AG08396 (cell line): ENCODE results near the gene LPCAT3.

Source experiments
- DNase-seq: peaks from one replicate; pipeline ENCODE4 v3.0.0; 2012; ENCODE audit warnings: low spot score, mixed read lengths

Gene LPCAT3

DNA sequence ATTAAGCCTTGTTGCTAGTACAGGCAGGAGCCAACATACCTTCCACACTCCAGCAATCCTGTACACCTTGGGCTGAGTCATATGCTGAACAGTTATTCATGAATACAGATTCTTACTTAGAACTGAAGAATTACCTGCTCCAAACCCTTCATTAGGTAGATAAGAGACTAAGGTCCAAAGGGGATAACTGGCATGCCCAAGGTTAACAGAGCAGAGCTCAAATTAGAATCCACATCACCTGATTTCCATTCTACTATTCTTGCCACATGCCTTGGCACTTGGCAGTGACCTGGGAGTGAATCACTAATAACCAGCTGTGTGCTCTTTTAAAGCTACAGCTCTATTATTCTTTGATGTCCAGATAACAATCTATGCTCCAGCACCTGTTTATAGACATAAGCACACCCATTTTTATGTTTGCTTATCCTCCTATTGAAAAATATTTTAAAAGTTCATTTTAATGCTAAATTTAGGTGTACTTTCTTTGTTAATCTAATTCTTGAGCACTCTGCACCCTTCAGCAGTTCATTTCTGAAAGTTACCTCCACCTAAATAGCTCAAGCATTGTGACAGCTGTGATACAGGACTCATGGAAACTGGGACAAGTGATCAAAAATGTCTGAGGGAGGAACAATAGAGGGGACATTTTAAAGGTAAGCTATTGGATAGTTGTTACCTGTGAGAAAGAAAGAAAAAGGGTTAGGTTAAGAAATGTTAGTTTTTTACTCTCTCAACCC lies 19.4 kb downstream of the LPCAT3 start:
- no peak for DNase-seq

DNA sequence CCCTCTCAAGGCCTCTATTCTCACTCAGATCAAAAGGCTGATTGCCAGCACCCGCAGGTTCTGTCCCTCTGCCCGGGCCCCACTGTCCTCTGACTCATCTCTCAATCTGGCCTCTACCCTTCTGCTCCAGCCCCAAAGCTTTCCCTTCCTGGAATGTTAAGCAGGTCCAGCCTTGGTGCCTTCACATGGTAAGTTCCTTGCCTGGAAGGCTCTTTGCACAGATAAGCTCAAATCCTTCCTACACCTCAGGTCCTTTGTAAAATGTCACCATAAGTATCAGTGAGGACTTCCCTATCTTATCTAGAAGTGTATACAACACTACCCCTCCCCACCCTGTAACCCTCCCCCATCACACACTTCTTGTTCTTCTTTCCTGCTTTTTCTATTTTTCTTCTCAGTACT lies 22.2 kb downstream of the LPCAT3 start:
- peak; percentile 48 for DNase-seq

DNA sequence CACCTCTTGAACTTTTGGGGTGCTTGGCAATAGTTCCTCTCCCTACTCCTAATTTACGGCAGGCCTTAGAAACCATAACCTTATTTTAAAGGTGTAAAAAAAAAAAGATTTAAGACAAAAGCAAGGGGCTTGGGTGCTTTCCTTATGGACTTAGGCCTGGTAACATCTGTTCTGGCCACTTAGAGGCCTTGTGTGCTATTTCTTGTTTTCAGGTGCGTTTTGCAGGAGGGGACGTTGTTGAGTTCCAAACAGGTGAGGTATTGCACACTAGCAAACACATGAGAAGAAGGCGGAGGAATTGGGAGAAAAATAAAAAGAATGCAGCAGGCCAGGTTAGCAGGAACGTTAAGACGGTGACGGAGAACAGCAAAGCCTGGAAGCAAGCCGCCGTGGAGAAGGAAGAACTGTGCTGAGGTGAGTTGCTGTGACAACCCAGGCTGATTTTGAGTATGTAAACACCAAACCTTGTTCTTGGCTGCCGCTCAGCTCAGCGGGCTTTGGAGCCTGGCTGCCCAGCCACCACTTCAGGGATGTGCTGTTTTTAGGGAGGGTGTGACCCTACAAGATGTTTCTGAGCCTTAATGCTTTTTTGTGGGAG lies 30.2 kb downstream of the LPCAT3 start:
- no peak for DNase-seq

DNA sequence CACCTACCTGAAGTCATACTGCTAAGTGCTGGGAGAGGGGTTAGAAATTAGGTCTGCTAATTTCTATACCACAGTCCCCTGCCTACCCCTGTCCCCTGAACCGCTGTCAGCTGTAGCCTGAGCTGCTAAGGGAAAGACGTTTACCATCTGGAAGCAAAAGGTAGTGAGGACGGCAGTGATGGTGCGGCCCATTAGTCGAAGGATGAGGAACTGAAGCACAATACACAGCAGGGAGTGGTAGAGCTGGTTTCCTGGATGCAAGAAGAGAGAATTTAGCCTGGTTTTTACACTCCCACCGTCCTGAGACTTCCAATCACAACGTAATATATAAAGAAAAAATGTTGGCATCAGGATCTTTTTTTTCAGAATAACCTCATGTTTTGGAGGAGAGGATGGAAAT lies 35.7 kb downstream of the LPCAT3 start:
- no peak for DNase-seq

DNA sequence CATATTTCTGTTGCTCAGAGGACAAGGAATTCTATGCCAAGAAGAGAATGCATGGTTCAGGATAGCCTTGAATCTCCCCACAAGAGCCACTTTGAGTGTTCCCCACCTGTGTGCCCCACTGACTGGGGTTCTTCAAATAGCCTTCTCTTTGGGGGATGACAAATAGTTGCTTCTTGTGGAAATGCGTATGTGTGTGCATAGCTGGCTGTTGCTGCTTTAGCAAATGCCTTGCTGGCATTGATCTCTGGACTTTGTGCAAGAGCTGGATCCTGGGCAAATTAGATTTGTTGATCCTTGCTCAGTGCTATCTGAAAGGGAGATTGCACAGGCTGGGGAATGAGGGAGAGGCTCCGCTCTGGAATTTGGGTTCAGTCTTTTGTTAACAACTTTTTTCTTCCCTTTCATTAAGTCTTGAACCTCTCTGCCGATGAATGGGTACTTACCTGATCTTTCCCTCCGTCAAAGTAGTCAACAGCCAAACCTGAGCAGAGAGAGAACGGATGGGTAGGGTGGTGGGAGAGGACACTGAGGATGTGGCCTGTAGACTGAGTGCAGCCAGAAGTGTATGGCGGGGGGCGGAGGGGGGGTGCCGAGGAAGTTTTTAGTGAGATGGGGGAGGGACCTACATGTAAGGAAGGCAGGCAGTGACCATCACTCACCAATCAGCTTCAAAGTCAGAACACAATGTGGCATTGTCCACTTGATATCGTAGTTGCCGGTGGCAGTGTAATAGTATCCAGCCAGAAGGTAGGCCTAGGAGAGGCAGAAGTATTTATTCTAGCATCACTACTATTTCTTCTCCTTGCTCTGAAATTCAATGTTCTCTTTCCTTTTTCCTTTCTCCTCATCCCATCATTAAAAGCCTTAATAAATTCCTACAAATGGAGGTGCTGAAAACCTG lies 36.9 kb downstream of the LPCAT3 start:
- DNase-seq = no peak

DNA sequence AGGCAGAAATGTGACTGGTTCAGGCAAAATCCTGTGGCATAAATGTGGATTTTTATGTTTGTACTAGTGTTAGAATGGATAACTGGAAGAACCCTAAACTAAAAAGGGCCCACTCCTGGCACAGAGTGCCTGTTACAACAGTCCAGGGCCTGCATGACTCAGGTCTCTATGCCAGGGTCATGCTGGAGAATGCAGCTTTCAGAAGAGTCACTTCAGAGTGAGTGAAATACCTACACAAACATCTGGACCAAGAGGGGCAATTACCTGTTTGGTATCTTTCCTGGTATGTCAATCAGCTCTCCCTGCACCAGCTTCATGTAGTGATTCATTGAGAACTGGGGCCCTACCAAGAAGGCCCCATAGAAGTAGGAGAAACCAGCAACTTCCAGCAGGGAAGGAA lies 37.5 kb downstream of the LPCAT3 start:
- DNase-seq = no peak

DNA sequence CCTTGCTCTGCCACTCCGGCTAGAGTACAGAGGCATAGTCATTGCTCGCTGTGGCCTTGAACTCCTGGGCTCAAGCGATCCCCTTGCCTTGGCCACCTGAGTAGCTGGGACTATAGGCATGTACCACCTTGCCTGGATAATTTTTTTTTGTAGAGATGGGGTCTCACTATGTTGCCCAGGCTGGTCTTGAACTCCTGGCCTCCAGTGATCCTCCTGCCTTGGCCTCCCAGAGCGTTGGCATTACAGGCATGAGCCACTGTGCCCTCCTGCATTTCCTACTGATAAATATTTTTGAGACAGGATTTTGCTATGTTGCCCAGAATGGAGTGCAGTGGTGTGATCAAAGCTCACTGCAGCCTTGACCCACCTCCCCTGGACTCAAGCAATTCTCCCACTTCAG lies 38.2 kb downstream of the LPCAT3 start:
- DNase-seq = no peak

DNA sequence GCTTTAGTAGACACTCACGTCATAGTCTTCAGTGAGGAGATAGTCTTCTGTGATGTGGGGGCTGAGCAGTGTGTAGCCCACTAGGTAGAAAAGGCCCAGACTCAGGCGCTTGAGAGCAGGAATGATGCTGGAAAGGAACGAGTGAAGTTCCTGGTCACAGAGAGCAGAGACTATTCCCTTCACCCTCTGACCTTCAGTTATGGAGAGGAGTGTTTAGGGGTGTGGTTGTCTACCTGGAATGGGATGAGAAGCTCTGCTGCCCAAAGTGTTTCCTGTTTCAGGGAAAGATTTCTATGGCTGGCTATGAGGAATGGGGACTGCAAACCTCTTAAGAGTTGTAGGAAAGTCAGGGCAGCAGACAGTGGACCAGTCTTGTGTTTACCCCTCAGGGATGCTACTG lies 38.8 kb downstream of the LPCAT3 start:
- DNase-seq = no peak

DNA sequence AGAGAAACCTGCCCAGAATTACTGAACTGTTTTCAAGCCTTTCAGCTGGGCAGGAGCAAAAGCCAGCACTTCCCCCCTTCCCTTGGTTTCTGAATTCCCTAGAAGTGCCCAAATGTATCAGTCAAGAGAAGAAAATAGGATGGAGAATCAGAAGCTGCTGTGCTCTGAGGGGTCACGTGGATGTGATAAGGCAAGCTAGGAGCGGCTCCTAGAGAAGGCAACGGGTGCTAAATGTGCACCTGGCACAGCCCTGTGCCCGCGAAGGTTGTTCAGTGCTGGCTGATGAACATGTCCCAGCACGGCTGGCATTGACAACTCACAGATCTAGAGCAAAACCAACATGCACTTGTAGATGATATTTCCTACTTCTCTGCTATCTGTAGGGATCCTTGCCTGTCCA lies 39.3 kb downstream of the LPCAT3 start:
- no peak for DNase-seq

DNA sequence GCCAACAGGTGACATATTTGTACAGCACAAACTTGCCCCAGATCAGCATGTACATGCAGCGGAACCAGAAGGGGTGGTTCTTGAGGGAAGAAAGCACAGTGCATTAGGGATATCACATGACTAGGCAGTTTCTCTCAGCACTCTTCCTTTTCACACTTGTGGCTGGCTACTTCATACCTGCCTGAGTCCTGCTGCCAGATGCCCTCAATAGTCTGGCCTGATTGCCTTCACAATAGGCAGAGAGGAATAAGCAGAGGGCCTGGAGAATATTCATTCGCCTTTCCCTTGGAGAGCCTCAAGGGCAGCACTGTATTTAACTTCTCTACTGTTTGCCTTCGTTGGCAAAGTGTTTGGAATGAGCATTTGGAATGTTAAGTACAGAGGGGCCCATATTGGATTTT lies 39.7 kb downstream of the LPCAT3 start:
- DNase-seq = no peak

DNA sequence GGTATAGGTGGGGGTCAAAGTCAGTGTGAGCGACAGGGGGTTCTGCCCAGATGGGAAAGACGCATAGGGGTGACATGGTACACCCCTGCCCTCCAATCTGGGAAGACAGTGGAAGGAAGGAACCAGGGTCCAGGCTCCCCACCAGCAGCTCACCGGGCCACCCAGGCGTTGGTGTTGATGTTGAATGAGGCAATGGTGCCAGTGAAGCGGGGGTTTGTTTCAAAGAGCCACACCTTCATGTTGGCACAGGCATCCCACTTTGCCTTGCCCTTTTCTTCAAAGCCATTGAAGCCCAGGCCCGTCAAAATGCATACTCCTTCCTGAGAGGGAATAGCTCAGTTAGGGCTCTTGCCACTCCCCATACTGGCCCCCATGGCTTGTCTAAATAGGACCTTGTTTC lies 40.1 kb downstream of the LPCAT3 start:
- DNase-seq = no peak

DNA sequence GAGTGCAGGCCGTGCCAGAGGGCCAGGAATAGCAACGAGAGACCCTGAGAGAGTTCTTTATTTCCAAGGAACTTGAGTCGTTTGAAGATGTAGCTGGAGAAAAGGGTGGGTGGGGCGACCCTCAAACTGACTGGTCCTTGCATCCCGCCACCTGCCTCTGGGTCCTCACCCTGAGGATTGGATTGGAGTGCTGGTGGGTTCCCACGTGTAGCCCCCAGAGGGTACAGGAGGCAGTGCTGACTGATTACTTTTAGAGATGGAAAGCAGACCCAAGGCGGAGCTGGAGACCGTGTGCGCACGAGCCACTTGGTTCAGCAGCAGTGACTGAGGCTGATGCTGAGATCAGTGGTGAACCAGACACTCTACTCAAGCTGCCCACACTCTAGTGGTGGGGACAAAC lies 40.6 kb downstream of the LPCAT3 start:
- no peak for DNase-seq

DNA sequence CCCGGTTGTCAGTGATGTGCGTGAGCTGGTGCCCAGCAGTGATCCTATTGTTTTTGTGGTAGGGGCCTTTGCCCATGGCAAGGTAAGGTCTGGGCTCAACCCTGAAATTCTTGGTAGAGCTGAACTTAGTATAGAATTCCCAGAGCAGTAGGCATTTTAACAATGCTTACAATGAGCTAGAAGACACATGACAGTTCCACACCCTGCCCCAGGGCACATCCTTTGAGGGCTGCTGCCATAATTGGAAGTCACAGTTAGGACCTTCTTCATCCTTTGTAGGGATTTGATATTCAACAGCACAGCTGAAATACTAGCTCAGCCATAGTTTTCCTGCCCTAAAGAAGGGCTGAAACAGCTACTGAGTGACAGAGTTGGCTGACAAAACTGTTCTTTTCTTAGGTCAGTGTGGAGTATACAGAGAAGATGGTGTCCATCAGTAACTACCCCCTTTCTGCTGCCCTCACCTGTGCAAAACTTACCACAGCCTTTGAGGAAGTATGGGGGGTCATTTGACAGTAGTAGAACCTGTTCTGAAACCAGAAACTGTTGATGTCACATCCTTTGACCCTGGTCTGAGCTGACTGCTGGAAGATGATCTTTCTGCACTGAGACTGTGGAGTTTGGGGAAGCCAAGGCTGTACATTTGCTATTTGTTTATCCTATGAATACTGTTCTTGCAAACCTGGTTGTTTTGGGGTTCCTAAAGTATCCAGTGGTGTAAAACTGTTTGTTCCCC lies 42.8 kb downstream of the LPCAT3 start:
- DNase-seq = no peak

DNA sequence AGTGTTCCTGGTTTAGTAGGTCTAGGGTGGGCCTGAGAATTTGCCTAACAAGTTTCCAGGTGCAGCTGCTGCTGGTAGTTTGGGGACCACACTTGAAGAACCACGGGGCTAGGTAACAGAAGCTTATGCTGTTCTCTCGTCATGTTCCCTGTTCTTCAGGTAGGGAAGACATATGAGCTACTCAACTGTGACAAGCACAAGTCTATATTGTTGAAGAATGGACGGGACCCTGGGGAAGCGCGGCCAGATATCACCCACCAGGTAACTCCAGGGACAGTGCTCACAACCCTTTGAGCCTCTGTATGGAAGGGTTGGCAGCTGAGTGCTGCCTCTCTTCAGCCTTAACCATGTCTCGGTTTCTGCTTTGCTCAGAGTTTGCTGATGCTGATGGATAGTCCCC lies 44.1 kb downstream of the LPCAT3 start:
- DNase-seq = no peak

DNA sequence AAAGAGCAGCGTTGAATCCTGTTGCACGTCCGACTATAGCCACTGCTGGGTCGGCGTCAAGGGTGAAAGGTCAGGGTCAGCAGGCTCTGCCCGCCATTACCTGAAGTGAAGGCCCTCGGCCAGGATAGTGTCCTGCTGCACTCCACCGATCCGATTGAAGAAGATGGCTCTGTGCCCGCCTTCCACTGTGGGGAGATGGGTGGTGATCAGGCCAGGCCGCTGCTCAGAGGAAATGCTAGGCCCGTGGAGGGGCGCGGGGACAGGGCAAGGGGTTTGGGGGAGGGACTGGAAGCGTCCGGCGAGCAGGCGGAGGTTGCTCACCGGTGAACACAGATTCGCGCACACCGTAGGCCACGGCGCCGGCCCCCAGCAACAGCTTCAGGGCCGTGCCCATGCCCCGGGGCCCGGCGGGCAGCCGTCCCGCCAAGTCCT lies 48.2 kb downstream of the LPCAT3 start:
- no peak for DNase-seq

DNA sequence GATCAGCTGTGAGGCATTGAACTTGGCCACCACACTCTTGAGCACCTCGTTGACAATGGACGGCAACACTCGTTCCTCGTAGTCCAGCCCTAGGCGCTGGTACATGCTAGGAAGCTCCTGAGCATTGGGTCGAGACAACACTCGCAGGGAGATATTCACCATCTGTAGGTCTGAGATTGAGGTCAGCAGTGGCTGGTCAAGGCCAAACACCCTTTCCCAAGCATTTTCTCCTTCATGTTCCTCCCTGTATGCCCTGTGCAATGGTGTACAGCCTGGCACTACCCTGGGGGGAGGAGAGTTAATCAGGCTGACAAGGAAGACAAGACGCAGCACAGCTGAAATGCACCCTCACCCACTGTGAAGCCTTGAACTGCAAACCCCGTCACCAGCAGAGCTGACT lies 49.9 kb downstream of the LPCAT3 start:
- no peak for DNase-seq

DNA sequence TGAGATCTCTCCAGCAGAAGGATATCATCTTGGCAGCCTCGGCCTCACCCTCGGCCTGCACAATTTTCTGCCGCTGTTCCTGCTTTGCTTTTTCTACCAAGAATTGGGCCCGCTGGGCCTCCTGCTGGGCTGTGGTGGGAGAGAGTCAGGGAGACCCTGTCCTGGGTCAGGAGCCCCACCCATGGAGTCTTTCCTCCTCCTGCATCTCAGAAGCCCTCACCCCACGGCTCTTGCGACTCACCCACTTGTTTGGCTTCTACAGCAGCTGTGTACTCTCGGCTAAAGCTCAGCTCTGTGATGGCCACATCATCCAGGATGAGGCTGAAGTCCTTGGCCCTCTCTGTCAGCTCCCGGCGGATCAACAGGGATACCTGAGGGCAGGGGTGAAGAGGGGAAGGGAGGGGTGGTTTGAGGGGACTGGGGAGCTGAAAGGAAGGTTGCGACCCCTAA lies 50.6 kb downstream of the LPCAT3 start:
- DNase-seq = no peak

DNA sequence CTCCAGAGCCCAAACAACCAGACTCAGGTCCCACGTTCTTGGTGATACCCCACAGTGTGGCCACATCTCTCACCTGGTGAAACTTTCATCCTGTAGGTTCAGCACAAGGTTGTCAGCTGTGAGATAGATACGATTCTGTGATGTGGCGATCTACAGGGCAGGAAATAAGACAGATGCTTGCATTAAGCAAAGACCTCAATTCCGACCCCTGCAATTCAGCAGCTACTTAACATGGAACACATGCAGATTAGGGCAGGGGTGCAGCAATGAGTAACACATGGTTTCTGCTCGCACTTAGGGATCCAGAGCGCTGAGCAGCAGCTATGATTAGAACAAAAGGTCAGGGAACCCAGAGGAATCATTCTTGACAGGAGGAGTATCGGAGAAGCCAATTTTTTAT lies 51.9 kb downstream of the LPCAT3 start:
- DNase-seq = no peak

DNA sequence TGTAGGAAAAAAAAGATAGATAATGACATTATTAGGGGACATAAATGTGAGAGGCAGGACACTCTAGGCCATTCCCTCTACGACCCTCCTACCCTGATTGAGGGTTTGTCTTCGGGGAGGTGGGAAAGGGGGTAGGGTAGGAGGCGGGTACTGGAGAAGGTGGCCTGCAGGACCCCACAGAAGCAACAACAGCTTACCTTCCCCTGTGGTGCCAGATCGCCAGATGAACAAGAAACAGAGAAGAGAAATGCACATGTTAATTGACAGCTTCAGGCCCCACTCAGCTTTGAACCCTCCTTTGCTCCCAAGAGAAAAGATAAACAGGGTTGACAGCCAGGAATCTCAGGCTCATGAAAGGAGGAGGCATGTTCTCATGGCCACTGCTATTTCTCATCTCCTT lies 52.6 kb downstream of the LPCAT3 start:
- DNase-seq = no peak

DNA sequence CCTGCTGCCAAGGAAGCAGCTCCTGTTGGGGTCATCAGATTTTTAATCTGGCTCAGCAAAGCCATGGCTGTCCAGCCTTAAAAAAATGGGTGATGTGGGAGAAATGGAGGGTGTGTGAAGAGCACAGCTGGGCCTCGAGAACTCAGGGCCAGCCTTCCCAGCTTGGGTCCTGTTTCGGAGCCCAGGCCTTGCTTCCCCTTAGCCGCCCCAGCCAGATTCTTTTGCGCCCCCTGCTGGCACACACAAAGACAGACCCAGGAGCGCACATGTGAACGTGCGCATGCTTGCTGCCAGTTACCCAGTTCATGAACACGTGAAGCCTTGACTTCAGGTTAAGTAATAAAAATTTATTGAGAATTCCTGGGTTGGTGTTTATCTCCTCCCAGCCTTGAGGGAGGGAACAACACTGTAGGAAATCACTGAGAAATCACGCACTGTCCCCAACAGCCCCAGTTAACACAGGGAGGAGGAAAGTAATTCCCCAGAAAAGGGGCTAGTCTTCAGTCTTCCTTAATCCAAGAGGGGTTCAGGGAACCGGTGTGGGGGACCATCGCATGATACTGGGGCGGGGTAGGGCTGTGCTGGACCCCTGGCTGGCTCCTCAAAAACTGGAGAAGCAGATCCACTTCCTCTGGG lies 53.1 kb downstream of the LPCAT3 start:
- DNase-seq = peak; percentile 91

DNA sequence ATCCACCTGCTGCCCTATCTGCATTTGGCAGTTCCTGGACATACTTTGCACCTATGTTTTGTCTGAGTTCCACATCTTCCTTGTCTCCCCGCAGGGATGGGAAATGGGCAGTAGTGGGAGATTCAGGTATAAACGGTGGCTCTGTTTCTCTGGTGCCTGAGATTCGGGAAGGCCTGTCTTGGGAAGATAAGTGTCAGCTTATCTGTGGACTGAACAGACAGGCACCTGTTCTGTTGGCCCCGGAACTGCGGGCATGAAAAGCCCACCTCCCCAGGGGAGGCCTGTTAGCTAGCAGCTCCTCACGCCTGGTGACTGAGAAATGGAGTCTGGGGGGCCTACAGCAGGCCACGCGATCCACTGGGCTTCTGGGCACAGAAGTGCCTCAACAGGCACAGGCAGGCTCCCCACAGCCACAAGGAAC lies 53.7 kb downstream of the LPCAT3 start:
- DNase-seq = no peak
